ENCODE results near the gene GAL3ST3.
"Not testable (repeated sequence)": the region's sequence is repeated elsewhere in the genome, so short reads cannot be mapped to it uniquely, and the experiment has no call there.

GRCh38 chr11:66023186-66023440, 25.8 kb downstream of the GAL3ST3 start:
- not testable (repeated sequence) for TF ChIP-seq CTCF (IDR thresholded peaks at IDR 0.05; ENCODE audit: poor library complexity); EZH2 (IDR thresholded peaks at IDR 0.05; ENCODE audit: borderline replicate concordance)
